ENCODE results near the gene ADH1C. TPM values are rescaled to one million over a fixed set of nuclear protein-coding genes. Genes with fewer than 3 reads are reported as not detected.

The ADH1C gene
- total RNA-seq, 1 experiment from 2014 or later: not detected

DNA sequence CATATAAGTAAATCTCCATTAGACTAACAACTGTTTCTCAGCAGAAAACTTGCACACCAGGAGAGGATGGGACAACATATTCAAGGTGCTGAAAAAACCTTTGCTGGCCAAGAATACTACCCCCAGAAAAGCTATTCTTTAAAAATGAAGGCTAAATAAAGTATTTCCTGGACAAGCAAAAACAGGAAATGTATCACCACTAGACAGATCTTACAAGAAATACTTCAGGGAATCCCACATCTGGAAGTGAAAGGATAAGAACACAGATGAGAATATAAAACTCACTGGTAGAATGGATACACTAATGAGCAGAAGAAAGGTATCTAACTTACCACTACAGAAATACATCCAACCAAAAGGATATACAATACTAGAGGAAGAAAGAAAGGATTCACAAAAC lies 27.0 kb upstream of the ADH1C start:
- H3K4me1 ChIP-seq (ENCODE audit: insufficient read depth, low read length): no peaks in the 10 kb centered on the region
- no peak overlapping the region for H4K91ac ChIP-seq (ENCODE audit: insufficient read length, low read depth, low read length)
- no peak overlapping the region for H3K18ac ChIP-seq (ENCODE audit: insufficient read length, low read depth, low read length)
- no peak overlapping the region for H2BK12ac ChIP-seq (ENCODE audit: insufficient read length, low read depth, low read length)
- H4K8ac ChIP-seq (replicated peaks; ENCODE audit: insufficient read length, low read depth, low read length): no peak overlapping the region
- Mint-ChIP-seq H3K27ac (no peak overlapping the region), H3K9me3 (peaks cover 16 to 18% of the 10 kb centered on the region in 2 experiments), H3K4me3 (no peak overlapping the region), H3K36me3 (ENCODE audit: insufficient read depth in 1 of 3, low read depth in 3 of 3) (peaks cover 2 to 16% (median 4%) of the 10 kb centered on the region in 3 experiments; a peak in 6 of 7 replicates), H3K27me3 (ENCODE audit: low read depth) (no peaks in the 10 kb centered on the region; the same call in 1 of the 2 replicates), H3K4me1 (no peaks in the 10 kb centered on the region; a peak in 1 of 4 replicates)
- no peak overlapping the region for H2BK20ac ChIP-seq (ENCODE audit: low read depth, low read length, poor library complexity, severe bottlenecking)
- TF ChIP-seq, protein P1, sequence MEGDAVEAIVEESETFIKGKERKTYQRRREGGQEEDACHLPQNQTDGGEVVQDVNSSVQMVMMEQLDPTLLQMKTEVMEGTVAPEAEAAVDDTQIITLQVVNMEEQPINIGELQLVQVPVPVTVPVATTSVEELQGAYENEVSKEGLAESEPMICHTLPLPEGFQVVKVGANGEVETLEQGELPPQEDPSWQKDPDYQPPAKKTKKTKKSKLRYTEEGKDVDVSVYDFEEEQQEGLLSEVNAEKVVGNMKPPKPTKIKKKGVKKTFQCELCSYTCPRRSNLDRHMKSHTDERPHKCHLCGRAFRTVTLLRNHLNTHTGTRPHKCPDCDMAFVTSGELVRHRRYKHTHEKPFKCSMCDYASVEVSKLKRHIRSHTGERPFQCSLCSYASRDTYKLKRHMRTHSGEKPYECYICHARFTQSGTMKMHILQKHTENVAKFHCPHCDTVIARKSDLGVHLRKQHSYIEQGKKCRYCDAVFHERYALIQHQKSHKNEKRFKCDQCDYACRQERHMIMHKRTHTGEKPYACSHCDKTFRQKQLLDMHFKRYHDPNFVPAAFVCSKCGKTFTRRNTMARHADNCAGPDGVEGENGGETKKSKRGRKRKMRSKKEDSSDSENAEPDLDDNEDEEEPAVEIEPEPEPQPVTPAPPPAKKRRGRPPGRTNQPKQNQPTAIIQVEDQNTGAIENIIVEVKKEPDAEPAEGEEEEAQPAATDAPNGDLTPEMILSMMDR (conservative IDR thresholded peaks at IDR 0.05): no peak
- no peak overlapping the region for H3K4me2 ChIP-seq (ENCODE audit: insufficient read depth, insufficient read length, low read length)
- no peak overlapping the region for H3K4ac ChIP-seq (ENCODE audit: low read depth, low read length)
- H3K14ac ChIP-seq (ENCODE audit: insufficient read depth, low read length): no peak overlapping the region
- no peaks in the 10 kb centered on the region for H3K27me3 ChIP-seq (ENCODE audit: insufficient read depth, low read length)
- no peaks in the 10 kb centered on the region for H4K20me1 ChIP-seq (ENCODE audit: control insufficient read depth, insufficient read depth, insufficient read length)
- H3K79me1 ChIP-seq (ENCODE audit: insufficient read depth, low read depth, low read length, poor library complexity, severe bottlenecking): no peaks in the 10 kb centered on the region
- H3K56ac ChIP-seq (ENCODE audit: insufficient read length, low read depth, low read length): no peak overlapping the region
- no peaks in the 10 kb centered on the region for H3K9me3 ChIP-seq (ENCODE audit: control insufficient read depth, low read depth, low read length)
- no peak overlapping the region for H3K27ac ChIP-seq (ENCODE audit: insufficient read length, low read depth, low read length)
- H2BK15ac ChIP-seq (ENCODE audit: low read depth, low read length): no peak overlapping the region
- no peak overlapping the region for H3K9ac ChIP-seq (ENCODE audit: extremely low read depth, insufficient read length, low read length)
- no peak for DNase-seq
- H2AFZ ChIP-seq (ENCODE audit: low read length): no peak overlapping the region
- no peak overlapping the region for H3K23ac ChIP-seq (ENCODE audit: insufficient read length, low read depth, low read length)
- H2BK120ac ChIP-seq (ENCODE audit: low read depth, low read length, poor library complexity, severe bottlenecking): no peak overlapping the region
- H2AK5ac ChIP-seq (ENCODE audit: insufficient read length, low read length): no peak overlapping the region
- H3K23me2 ChIP-seq (ENCODE audit: insufficient read length, low read depth, low read length, poor library complexity, severe bottlenecking): no peaks in the 10 kb centered on the region
- no peak overlapping the region for H3T11ph ChIP-seq (ENCODE audit: low read length)
- H2BK5ac ChIP-seq (ENCODE audit: insufficient read length, low read length): no peak overlapping the region
- no peaks in the 10 kb centered on the region for H3K79me2 ChIP-seq (ENCODE audit: insufficient read depth, low read length)
- no peak overlapping the region for H4K5ac ChIP-seq (ENCODE audit: insufficient read length, low read depth, low read length)
